Measurements from ENCODE around the gene SUMO4.

The SUMO4 gene

DNA sequence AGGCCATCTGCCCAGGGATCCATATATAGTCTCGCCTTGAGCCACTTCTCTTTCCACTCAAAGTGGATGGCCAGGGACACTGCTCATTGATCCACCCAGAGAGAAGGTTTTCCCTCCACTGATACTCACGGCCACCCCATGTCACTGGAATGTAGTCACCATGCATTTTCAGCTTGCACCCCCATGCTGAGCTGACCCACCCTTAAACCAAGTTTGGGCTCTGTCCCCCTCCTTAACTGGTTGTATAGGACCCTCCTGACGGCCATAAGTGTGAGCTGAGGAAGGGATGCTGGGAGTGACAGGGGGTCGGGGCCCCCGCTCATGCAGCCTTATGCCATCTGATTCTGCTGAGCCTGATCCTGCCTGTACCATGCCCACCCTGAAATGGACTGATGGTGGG is 25.7 kb downstream of the SUMO4 start:
- H3K4me3 ChIP-seq (ENCODE audit: low read depth, low read length), result no peak overlapping the region
- DNase-seq (ENCODE audit: low read depth), result no peak
- TF ChIP-seq CTCF (IDR thresholded peaks at IDR 0.05; ENCODE audit: insufficient read depth, low read depth, low read length, missing control alignments), result no peak

DNA sequence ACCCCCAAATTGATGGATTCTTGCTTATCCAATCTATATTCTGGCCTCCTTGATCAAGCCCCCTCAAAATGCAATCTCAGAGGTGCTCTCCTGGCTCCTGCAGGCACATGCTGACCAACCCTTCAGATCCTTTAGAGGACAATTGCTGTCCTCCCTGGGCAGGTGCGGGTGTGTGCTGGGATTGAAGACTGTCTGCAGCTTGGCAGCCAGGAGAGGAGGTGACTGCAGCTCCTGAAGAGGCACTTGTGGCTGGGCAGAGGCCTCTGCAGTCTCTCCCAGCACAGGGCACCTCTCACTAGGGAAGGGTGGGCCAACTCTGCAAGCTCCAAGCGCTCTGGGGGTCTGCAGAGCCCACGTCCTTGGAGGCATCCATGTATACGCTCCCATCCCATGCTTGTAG is 28.5 kb downstream of the SUMO4 start:
- no peak for TF ChIP-seq CTCF (IDR thresholded peaks at IDR 0.05; ENCODE audit: insufficient read depth, low read depth, low read length, missing control alignments)
- no peak overlapping the region for H3K4me3 ChIP-seq (ENCODE audit: low read depth, low read length)
- DNase-seq (ENCODE audit: low read depth), result no peak

GRCh38 chr6:149429427-149430360 is 29.6 kb downstream of the SUMO4 start:
- DNase-seq (ENCODE audit: low read depth), result no peak
- no peak for TF ChIP-seq CTCF (IDR thresholded peaks at IDR 0.05; ENCODE audit: insufficient read depth, low read depth, low read length, missing control alignments)
- H3K4me3 ChIP-seq (ENCODE audit: low read depth, low read length), result no peak overlapping the region

DNA sequence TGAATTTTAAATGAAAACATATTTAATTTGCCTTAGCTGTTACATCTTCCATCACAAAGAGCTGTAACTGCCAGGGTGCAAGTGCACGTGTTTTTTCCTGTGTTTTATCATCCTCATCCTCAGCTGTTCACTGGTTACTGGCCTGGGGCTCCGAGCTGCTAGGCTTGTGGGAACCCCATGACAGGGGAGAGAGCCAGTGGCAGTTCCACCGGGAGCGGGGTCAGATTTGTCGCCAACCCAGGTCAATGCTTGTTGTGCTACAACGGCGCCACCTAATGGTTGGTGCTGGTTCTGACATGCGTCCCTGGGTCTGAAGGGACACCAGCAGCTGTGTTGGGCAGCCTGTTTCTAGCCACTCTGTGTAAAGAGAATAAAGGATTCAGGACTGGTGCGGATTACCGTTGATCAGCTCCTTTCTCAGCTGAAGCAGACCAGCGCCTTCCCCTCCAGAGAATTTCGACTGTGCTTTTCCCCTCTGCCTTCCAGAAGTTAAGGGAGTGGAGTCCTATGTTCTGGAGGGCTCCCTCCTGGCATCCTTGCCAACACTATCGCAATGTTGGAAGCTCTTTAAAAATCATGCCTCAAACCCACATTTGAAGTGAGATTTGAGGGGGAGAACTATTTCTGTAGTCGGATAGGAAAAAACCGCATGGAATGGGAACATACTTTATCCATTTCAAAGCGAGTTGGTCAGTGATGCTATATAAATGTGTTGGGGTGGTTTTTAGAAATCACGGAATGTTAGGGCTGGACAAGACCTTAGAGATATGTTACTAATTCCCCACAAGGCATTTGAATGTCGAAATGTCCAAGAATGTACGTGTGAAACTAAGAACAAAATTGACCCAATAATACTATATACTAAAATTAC is 32.1 kb downstream of the SUMO4 start:
- TF ChIP-seq CTCF (IDR thresholded peaks at IDR 0.05; ENCODE audit: insufficient read depth, low read depth, low read length, missing control alignments), result peak; percentile 90
- peak; percentile 93 for DNase-seq (ENCODE audit: low read depth)
- H3K4me3 ChIP-seq (ENCODE audit: low read depth, low read length), result no peak overlapping the region

- no peak overlapping the region for H3K4me3 ChIP-seq (ENCODE audit: low read depth, low read length)
- TF ChIP-seq CTCF (IDR thresholded peaks at IDR 0.05; ENCODE audit: insufficient read depth, low read depth, low read length, missing control alignments), result no peak
- DNase-seq (ENCODE audit: low read depth), result no peak
Measured at GRCh38 chr6:149433405-149433804, 33.3 kb downstream of the SUMO4 start.

DNA sequence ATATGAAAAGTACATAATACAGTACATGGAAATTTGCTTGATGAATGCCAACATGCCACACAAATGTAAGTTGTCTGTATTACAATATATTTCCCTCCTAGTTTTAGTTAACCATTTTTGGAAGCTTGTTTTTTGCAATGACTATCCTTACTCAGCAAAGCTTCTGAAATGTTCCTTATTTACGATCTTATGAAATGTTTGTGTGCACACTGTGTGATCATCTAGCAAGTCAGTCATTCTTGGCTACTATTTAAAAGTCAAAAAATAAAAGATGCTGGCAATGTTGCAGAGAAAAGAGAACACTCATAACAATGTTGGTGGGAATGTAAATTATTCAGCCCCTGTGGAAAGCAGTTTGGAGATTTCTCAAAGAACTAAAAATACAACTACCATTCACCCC is 33.8 kb downstream of the SUMO4 start:
- TF ChIP-seq CTCF (IDR thresholded peaks at IDR 0.05; ENCODE audit: insufficient read depth, low read depth, low read length, missing control alignments), result no peak
- DNase-seq (ENCODE audit: low read depth), result no peak
- H3K4me3 ChIP-seq (ENCODE audit: low read depth, low read length), result no peak overlapping the region

Data from GM12865 (cell line).